Measurements from ENCODE around the gene DYNC1H1.

DNA sequence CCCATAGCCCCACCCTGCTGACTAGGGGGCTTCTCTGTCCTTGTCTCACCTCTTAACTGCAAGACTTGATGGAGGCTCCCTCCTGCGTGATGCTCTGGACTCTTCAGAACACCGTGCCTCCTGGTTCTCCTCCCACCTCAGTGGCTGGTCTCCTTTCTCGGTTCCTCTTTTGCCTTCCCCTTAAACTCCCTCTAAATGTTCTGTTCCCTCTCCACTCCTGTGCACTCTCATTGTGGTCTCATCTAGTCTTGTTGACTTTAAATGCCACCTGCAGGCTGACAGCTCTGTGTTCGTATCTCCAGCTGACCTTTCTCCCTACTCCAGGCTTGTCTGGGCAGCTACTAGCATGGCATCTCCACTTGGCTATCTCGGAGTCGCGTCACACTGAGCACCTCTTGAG lies 28.3 kb downstream of the DYNC1H1 start:
- TF ChIP-seq, protein P1, sequence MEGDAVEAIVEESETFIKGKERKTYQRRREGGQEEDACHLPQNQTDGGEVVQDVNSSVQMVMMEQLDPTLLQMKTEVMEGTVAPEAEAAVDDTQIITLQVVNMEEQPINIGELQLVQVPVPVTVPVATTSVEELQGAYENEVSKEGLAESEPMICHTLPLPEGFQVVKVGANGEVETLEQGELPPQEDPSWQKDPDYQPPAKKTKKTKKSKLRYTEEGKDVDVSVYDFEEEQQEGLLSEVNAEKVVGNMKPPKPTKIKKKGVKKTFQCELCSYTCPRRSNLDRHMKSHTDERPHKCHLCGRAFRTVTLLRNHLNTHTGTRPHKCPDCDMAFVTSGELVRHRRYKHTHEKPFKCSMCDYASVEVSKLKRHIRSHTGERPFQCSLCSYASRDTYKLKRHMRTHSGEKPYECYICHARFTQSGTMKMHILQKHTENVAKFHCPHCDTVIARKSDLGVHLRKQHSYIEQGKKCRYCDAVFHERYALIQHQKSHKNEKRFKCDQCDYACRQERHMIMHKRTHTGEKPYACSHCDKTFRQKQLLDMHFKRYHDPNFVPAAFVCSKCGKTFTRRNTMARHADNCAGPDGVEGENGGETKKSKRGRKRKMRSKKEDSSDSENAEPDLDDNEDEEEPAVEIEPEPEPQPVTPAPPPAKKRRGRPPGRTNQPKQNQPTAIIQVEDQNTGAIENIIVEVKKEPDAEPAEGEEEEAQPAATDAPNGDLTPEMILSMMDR (conservative IDR thresholded peaks at IDR 0.05 in 1 of 2, IDR thresholded peaks at IDR 0.05 in 1 of 2; ENCODE audit: low read depth in 1 of 2, low read length in 2 of 2), result no peak
- no peak for TF ChIP-seq EZH2 (IDR thresholded peaks at IDR 0.05; ENCODE audit: low read length, missing control alignments)

Data from fibroblast of lung (primary cell).